ENCODE results near the gene BCL10.

GRCh38 chr1:85323770-85324169 is 47.3 kb upstream of the BCL10 start:
- TF ChIP-seq EP300 (IDR thresholded peaks at IDR 0.05; ENCODE audit: borderline replicate concordance) (no peak), FOXM1 (IDR thresholded peaks at IDR 0.05; ENCODE audit: borderline replicate concordance, low read depth) (no peak), REST (IDR thresholded peaks at IDR 0.05; ENCODE audit: low read depth) (no peak)
